OCI-LY3 (cell line): ENCODE measurements around the gene OR5K1.

Experiments used
- CTCF ChIP-seq: fragments of 200-600, 300-600 bp; sonication (generic); IDR thresholded peaks from 2 replicates; pipeline ENCODE4 v1.5.1; 2014; ENCODE audit warnings: antibody characterized with exemption, low read length, low read depth
- EZH2phosphoT487 ChIP-seq: fragments of 200-600 bp; shearing (Covaris generic); IDR thresholded peaks from 2 replicates; pipeline ENCODE4 v1.6.1; 2018; ENCODE audit warnings: antibody characterized with exemption, mixed run types, low read depth

GRCh38 chr3:98518816-98519215, 55.8 kb downstream of the OR5K1 start:
- TF ChIP-seq EZH2phosphoT487 (no peak), CTCF (no peak)
